Transverse colon (tissue), 4 donors: Measurements from ENCODE around the gene HAO1. TPM values are rescaled to one million over a fixed set of nuclear protein-coding genes. Genes with fewer than 3 reads are reported as not detected.

Source experiments
- DNase-seq: peaks from one replicate; pipeline ENCODE4 v3.0.0-alpha.2; 2019
- H3K27ac ChIP-seq, 4 donors: fragments of 200-600 bp; sonication (generic); 2 replicates each; pipeline ENCODE4 v1.5.1; 2016 to 2018; ENCODE audit warnings: inconsistent platforms in 4 of 4
- H3K27me3 ChIP-seq: fragments of 200-600 bp; sonication (generic); 2 replicates; pipeline ENCODE4 v1.5.1; 2017; ENCODE audit warnings: inconsistent platforms
- H3K36me3 ChIP-seq, 4 donors: fragments of 200-600 bp; sonication (generic); 2 replicates each; pipeline ENCODE4 v1.5.1; 2017 to 2019; ENCODE audit warnings: inconsistent platforms in 4 of 4
- H3K4me1 ChIP-seq, 4 donors: fragments of 200-600 bp; sonication (generic); 2 replicates each; pipeline ENCODE4 v1.5.1; 2017 to 2020; ENCODE audit warnings: inconsistent platforms in 4 of 4
- H3K4me3 ChIP-seq, 4 donors: fragments of 200-600 bp; sonication (generic); 1 replicate in 1 of 4; 2 replicates in 3 of 4; pipeline versions ENCODE4 v1.5.1 to v1.6.1; 2017 to 2019; ENCODE audit warnings: inconsistent platforms in 4 of 4
- H3K9me3 ChIP-seq, 2 donors: fragments of 200-600 bp; sonication (generic); 2 replicates each; pipeline ENCODE4 v1.5.1; 2017 to 2019; ENCODE audit warnings: inconsistent platforms in 2 of 2
- CTCF ChIP-seq, 5 experiments: fragments of 200-600 bp in 3 of 5; fragments of 450-650 bp in 2 of 5; sonication (generic) in 3 of 5; IDR thresholded peaks; 1 replicate in 2 of 5; 2 replicates in 3 of 5; pipeline ENCODE4 v1.5.1; 2016 to 2017; ENCODE audit warnings: antibody characterized with exemption in 5 of 5, inconsistent platforms in 3 of 5, mild to moderate bottlenecking in 2 of 5, moderate library complexity in 1 of 5
- EP300 ChIP-seq: sonication (generic); formaldehyde crosslinking; IDR thresholded peaks from one replicate; pipeline ENCODE4 v1.6.1; 2017; ENCODE audit warnings: antibody characterized with exemption, low read depth
- POLR2A ChIP-seq: fragments of 450-650 bp; IDR thresholded peaks from one replicate; pipeline ENCODE4 v1.6.1; 2016; ENCODE audit warnings: antibody characterized with exemption, mild to moderate bottlenecking, moderate library complexity
- POLR2AphosphoS5 ChIP-seq, 3 donors: sonication (generic); formaldehyde crosslinking; IDR thresholded peaks; one replicate each; pipeline ENCODE4 v1.6.1; 2016; ENCODE audit warnings: antibody characterized with exemption in 3 of 3
- WGBS, 2 donors: methylation state at CpG; one replicate each; pipeline ENCODE4 v1.1.5; 2018; ENCODE audit warnings: low coverage in 1 of 2; 5-methylcytosine and 5-hydroxymethylcytosine counted together
- in situ Hi-C, 4 donors: fragments of 200-750 bp; cut with MboI; loops; one replicate each; pipeline versions ENCODE4 v1.15.0 to v1.15.1; 2017; ENCODE audit warnings: low sequenced_read_pairs in 3 of 4, low pct_ligation_motif_present in 1 of 4, low pct_unique_long_range_greater_than_20kb in 1 of 4
- intact Hi-C: fragments of 100-400 bp; cut with DNase I; formaldehyde crosslinking; loops from one replicate; pipeline ENCODE4 v1.15.1; 2023; ENCODE audit warnings: low total_unique reads
- total RNA-seq, 4 donors: library from RNA; depleted of rRNA; stranded (reverse); fragments of >200 nt; gene quantifications; one replicate each; pipeline ENCODE4 v1.1.0, GENCODE V29; 2016

Gene HAO1
- total RNA-seq, 4 donors from 2014 or later = not detected

- TF ChIP-seq POLR2AphosphoS5 (IDR thresholded peaks at IDR 0.05) = no peak
- TF ChIP-seq CTCF (IDR thresholded peaks at IDR 0.05) = no peak
- no peak for TF ChIP-seq POLR2A
- no peak for TF ChIP-seq EP300
- in situ Hi-C loops = no loop called here
- no peak for DNase-seq
- no peaks in the 10 kb centered on the region for H3K4me1 ChIP-seq
- 90 to 100% methylated on average over 1 to 3 of the region's 3 CpGs for WGBS, 2 donors
- no peak overlapping the region for H3K4me3 ChIP-seq
- H3K27me3 ChIP-seq = no peaks in the 10 kb centered on the region
- H3K9me3 ChIP-seq = no peaks in the 10 kb centered on the region
- no peak overlapping the region for H3K27ac ChIP-seq
- intact Hi-C loops = no loop called here
- no peaks in the 10 kb centered on the region for H3K36me3 ChIP-seq
Measured at GRCh38 chr20:7889736-7890135, 50.5 kb downstream of the HAO1 start.

DNA sequence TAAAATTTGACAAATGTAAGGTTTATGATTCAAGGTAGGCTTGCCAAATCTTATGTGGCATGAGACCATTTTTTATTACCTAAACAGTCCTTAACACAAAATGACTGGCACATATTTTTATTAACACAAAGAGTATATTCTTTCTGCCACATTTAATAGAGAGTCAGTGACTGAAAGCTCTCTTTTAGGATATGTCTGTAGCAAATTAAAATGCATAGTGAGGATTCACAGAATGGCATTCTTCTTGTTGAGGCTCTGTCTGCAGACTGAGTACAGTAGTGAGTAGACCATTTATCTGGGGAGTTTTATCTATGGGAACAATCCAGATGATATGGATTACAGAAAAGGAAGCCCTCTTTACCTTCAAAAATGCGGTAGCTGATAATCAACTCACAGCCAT is 56.5 kb downstream of the HAO1 start:
- intact Hi-C loops (no loop called here), in situ Hi-C loops (no loop called here)
- no peaks in the 10 kb centered on the region for H3K9me3 ChIP-seq
- no peak for TF ChIP-seq EP300
- TF ChIP-seq POLR2AphosphoS5 (IDR thresholded peaks at IDR 0.05) = no peak
- no peak for TF ChIP-seq POLR2A
- TF ChIP-seq CTCF (IDR thresholded peaks at IDR 0.05) = no peak
- H3K4me3 ChIP-seq = no peak overlapping the region
- H3K27ac ChIP-seq = no peak overlapping the region
- H3K27me3 ChIP-seq = no peaks in the 10 kb centered on the region
- DNase-seq = no peak
- H3K36me3 ChIP-seq = no peaks in the 10 kb centered on the region
- peaks cover 0 to 6% (median 0%) of the 10 kb centered on the region in 4 donors for H3K4me1 ChIP-seq
- 75 to 98% methylated on average over 1 of the region's 1 CpG for WGBS, 2 donors

GRCh38 chr20:7883309-7883708 is 56.9 kb downstream of the HAO1 start:
- no peaks in the 10 kb centered on the region for H3K9me3 ChIP-seq
- H3K4me3 ChIP-seq = no peak overlapping the region
- no peak for TF ChIP-seq POLR2AphosphoS5 (IDR thresholded peaks at IDR 0.05)
- no peak for TF ChIP-seq POLR2A
- TF ChIP-seq EP300 = no peak
- TF ChIP-seq CTCF (IDR thresholded peaks at IDR 0.05) = no peak
- intact Hi-C loops = no loop called here
- no peaks in the 10 kb centered on the region for H3K36me3 ChIP-seq
- WGBS, 2 donors = 57 to 74% methylated on average over 4 of the region's 4 CpGs
- H3K27me3 ChIP-seq = no peaks in the 10 kb centered on the region
- H3K4me1 ChIP-seq = peaks cover 0 to 6% (median 0%) of the 10 kb centered on the region in 4 donors
- DNase-seq = no peak
- in situ Hi-C loops = no loop called here
- H3K27ac ChIP-seq = no peak overlapping the region

- Histone ChIP-seq H3K4me3 (no peak overlapping the region), H3K4me1 (peaks cover 0 to 6% (median 0%) of the 10 kb centered on the region in 4 donors), H3K36me3 (no peaks in the 10 kb centered on the region), H3K27me3 (no peaks in the 10 kb centered on the region), H3K9me3 (no peaks in the 10 kb centered on the region), H3K27ac (no peak overlapping the region)
- no peak for DNase-seq
- no peak for TF ChIP-seq CTCF (IDR thresholded peaks at IDR 0.05)
- 67 to 81% methylated on average over 4 of the region's 4 CpGs for WGBS, 2 donors
- intact Hi-C loops (no loop called here), in situ Hi-C loops (no loop called here)
Measured at GRCh38 chr20:7882076-7882475, 58.2 kb downstream of the HAO1 start.
